NCI-H526 (cell line): ENCODE data around the gene FN3KRP.

Experiments used
- DNase-seq, 2 experiments: peaks; one replicate each; lab custom pipeline; 2025; lab: John Stamatoyannopoulos, UW

FN3KRP gene

DNA sequence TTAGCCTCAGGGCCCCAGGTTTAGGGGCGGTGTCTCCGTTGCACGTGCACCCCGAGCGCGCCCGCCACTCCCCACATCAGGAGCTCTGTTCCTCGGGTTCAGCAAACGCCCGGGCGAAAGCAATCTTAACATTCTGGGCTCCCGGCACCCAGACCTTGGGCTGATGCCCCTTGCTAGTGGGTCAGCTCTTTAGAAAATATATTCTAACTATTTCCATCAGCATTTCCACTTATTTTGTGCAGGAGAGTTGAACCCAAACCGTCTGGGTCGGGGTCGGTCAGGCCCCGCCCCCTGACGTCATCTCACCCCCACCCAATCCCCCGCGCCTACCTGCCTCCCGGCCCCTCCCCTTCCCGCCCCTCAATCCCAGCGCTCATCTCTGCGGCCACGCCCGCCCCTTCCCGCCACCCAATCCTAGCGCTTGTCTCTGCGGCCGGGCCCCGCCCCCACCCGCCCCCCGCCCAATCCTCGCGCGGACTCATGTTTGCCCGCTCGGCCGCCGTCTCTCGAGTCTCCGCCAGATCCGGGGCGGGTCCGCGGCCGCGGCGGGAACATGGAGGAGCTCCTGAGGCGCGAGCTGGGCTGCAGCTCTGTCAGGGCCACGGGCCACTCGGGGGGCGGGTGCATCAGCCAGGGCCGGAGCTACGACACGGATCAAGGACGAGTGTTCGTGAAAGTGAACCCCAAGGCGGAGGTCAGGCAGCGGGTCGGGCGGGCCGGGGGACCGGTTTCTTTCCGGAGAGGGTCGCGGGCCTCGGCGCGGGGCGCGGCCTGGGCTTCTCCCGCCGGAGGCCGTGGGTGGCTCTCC lies at the start of gene FN3KRP:
TSS of gene FN3KRP (plus strand) at position 504 of the 808 bp plus-strand sequence. CDS start at position 554, 50 bp downstream.
- DNase-seq, result peak; percentile 86 to 98

DNA sequence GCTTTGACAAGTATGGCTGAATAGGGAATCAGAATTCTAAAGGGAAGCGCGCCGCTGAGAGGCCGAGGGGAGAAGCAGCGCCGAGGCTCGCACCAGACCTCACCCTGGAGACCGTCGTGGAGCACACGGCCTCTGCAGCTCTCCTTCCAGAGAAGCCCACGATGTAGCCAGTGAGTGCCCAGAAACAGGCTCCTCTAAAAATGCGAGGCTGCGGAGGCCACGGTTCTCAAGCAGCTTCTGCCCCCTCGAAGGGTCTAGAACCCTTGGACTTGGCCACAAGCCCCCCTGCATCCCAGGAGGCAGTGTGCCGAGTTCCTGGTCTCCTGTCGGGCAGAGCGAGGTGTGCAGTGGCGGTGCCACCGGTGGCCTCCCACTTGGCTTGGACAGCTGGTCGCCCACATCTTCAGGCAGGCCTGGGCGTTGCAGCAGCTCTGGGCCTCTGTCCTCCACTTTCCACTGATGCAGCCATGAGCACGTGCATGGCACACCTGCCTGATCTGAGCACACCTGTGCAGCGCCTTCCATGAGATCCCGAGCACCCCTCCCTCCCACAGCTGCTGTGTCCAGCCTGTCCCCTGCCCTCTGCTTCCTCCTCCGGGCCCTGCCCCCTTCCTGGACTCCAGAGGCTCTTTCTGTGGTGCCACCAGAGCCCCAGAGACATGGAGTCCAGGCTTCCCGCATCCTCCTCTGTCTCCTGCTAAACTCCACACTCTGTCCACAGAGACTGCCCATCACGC lies 49.4 kb upstream of the FN3KRP start:
- no peak for DNase-seq

GRCh38 chr17:82667668-82668000 lies 48.9 kb upstream of the FN3KRP start:
- DNase-seq, result no peak

GRCh38 chr17:82668024-82668630 lies 48.4 kb upstream of the FN3KRP start:
- no peak for DNase-seq

DNA sequence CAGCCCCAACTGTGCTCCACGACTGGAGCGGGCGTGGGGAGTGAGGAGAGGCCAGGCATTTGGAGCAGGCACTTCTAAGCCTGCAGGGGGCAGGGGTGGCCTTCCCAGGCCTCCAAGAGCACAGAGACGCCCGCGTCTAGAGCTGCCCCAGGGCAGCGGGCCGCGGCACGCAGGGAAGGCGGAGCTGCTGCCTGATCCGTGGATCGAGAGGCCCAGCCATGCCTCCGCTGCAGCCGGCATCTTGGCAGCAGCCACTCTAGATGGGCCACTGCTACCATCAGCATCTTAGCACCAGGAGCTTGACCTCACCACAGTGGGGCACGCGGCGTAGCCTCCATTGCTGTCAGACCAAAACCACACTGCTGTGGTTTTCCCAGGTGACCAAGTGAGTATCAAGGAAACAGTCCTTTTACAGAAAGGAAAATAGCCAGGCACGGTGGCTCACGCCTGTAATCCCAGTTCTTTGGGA lies 47.8 kb upstream of the FN3KRP start:
- peak; percentile 53 to 90 for DNase-seq

DNA sequence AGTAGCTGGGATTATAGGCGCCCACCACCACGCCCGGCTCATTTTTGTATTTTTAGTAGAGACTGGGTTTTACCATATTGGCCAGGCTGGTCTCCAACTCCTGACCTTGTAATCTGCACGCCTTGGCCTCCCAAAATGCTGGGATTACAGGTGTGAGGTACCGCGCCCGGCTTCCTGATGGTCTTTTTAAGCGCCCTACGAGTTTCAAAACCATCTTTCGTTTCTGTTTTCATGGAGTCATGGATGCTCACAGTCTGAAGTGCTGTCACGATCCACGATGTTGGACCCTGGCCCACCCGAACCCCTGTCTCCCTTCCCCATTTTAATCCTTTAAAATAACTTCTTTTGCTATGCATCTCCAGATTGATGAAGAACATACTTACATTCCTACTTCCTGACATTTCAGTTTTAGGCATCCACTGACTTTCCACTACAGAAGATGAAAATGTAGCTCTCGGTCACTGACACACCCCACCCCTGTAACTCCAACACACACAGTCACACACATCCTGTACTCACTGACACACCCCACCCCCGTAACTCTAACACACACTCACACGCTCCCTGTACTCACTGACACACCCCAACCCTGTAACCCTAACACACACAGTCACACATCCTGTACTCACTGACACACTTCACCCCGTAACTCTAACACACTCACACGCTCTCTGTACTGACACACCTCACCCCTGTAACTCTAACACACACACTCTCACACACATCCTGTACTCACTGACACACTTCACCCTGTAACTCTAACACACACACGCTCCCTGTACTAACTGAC lies 45.6 kb upstream of the FN3KRP start:
- no peak for DNase-seq

GRCh38 chr17:82674656-82675475 lies 41.6 kb upstream of the FN3KRP start:
- DNase-seq, result no peak

DNA sequence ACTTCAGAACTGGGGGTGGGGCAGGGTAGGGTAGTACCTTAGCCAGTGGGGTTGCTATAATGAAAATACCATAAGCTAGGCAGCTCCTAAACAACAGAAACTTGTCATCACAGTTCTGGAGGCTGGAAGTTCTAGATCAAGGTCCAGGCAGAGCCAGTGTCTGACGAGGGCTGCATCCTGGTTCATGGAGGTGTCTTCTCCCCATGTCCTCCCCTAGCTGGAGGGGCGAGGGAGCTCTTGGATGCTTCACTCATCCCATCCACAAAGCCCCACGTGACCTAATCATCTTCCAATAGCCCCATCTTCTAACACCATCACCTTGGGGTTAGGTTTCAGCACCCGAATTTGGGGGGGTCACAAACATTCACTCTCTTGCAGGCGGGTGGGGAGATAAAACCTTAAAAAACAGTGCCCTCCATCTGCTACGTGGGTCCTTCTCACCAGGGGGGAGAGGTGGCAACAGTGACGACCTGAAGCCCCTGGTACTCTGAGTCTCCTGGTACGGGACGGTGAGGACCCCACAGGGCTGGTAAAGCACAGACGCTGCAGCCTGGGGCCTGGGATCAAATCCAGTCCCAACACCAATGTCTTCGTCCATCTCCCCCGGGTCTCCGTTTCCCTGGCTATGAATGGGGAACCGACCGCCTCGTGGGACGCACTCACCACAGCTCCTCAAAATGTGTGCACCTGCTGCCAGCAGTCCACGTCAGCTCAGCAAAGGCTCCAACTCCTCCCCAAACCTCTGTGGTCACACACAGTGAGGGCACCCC lies 40.8 kb upstream of the FN3KRP start:
- no peak for DNase-seq

- DNase-seq, result no peak
These were observed 39.1 kb upstream of the FN3KRP start for GRCh38 chr17:82677353-82677925.

DNA sequence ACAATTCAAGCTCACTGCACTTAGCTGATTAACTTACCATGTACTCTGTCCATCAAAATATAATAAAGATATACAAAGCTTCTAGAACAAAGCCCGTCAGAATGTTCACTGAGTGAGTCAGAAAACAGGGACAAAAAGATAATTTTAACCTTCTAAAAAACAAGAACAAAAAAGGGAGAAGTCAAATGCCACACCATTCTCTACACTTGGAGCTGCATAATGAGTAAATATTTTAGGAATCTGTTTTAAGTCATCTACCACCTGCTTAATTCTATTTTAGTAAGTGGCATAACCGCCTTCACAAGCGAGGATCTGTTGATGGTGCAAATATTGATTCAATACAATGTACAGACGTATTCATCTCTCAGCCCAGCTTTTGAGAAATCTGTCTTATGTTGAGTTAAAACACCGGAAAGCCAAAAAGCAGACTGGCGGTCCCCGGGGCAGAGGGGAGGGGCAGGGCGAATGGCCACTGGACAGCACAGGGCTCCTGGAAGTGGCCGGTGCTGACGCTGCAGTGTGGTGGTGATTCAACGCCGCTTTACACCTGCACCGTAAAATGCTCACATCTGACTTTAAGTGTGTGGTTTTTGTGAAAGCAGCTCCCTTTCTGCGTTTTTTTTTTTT lies 38.1 kb upstream of the FN3KRP start:
- DNase-seq, result no peak

DNA sequence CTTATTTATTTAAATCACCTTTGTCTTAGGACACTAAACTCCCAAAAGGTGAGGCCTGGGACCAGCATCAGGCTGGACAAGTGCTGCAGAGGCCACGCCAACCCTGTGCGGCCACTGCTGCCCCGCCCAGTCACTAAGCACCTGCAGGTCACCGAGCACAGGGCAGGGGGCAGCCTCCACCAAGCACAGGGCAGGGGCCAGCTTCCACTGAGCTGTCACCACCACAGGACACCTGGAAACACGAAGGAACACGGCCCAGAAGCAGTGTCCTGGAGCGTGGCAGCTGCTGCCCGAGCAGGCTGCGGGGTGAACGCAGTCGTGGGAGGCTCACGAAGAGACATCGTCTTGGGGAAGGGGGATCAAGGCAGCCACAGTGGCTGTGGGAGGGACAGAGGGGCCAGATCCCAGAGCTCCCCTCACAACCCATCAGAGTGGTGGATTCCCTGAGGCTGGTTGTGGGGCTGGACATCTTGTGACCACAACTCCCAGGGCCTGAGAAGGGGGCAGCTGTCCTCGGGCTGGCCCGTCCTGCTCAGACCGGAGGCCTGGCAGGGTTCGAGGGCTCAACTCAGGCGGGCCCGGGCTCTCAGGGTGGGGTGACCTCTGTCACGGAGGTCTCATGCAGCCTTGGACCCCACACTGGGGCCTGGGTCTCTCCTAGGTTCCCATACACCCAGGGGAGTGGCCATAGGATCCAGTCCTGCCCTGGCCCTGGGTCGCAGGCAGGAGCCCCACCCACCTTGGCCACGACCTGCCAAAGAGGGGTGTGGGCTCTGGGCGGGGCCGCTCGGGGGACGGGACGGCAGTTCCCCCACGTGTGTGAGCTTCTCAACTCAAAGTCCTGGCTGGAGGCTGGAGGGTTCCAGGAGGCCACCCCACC lies 36.7 kb upstream of the FN3KRP start:
- no peak for DNase-seq

DNA sequence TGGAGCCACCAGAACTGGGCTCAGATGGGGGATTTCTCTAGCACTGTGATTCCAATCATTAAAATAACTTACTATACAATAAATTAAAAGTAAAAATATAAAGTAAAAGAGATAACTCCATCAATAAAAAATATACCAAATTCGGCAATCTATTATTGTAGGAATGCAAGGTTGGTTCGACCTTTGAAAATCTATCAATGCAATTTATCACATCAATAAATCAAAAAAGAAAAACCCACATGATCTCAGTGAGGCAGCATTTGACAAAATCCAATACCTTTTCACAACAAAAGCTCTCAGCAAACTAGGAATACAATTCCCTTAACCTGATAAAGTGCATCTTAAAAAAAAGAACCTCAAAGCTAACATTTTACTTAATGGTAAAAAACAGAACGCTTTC lies 35.0 kb upstream of the FN3KRP start:
- DNase-seq, result no peak

DNA sequence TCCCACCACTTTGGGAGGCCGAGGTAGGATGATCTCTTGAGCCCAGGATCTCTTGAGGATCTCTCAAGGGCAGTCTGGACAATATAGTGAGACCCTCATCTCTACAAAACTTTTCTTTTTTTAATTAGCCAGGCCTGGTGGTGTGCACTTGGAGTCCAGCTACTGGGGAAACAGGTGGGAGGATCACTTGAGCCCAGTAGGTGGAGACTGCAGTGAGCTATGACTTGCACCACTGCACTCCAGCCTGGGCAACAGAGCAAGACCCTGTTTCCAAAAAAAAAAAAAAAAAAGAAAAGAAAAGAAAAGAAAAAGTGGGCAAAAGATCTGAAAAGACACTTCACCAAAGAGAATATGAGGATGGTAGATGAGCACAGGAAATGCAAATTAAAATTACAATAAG lies 33.0 kb upstream of the FN3KRP start:
- DNase-seq, result no peak

DNA sequence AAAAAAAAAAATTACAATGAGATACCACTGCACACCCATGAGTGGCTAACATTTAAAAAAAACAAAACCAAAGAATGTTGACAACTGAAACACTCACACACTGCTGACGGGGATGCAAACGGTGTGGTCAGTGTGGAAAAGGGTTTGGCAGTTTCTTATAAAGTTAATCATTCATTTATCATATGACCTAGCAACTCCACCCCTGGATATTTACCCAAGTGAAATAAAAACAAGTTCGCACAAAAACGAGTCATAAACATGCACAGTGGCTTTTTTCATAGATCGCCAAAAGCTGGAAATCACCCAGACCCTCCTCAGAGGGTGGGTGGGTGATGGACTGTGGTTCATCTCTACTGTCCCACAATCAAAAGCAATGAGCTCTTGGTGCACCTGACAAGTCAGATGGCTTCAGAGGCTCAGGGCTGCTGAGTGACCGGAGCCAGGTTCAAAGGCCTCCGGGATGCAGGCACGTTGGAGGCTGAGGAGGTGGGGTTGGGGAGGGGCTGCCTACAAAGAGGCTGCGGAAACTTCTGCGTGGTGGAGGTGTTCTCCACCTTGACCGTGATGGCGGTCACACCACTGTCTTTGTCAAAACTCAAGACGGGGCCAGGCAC lies 32.2 kb upstream of the FN3KRP start:
- peak in 1 of 2 experiments; percentile 23 for DNase-seq

DNA sequence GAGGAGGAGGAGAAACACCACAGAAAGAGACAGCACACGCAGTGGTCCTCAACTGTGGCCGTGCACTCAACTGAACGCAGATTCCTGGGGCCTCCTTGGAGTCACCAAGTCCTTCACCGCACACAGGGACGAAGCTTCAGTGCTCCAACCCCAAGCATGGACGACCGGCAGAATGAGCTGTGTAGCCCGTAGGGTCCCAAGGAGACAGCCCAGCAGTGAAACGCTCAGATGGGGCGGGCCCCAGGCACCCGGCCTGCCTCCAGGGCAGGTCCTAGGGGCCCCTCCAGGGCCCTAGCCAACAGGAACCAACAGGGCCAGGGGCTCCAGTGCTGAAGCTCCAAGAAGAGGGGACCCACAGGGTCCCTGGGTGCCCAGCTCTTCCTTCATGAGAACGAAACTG lies 31.2 kb upstream of the FN3KRP start:
- DNase-seq, result no peak

GRCh38 chr17:82686366-82687324 lies 29.9 kb upstream of the FN3KRP start:
- DNase-seq, result no peak

- DNase-seq, result no peak
These were observed 29.1 kb upstream of the FN3KRP start for GRCh38 chr17:82687375-82687861.
